ENCODE measurements around the gene BUB1. TPM values are rescaled to one million over a fixed set of nuclear protein-coding genes. Genes with fewer than 3 reads are reported as not detected.

The BUB1 gene
- total RNA-seq, 2 experiments from 2014 or later: 125 to 180 TPM

GRCh38 chr2:110720547-110720946, 42.7 kb upstream of the BUB1 start:
- CTCF ChIA-PET (ENCODE audit: unreplicated experiment): no interaction called here

GRCh38 chr2:110718990-110719389, 41.1 kb upstream of the BUB1 start:
- ChIA-PET CTCF (ENCODE audit: unreplicated experiment) (no interaction called here), POLR2A (interaction anchor here (0.7 kb wide), 1 partner anchor 1387 kb away, joined by 3 read pairs; no protein-coding TSS in a partner anchor)
- Histone ChIP-seq H3K4me1 (ENCODE audit: insufficient read depth, low read length, poor library complexity, severe bottlenecking) (no peaks in the 10 kb centered on the region), H3K36me3 (ENCODE audit: insufficient read depth, low read length) (no peaks in the 10 kb centered on the region), H3K4me2 (ENCODE audit: low read length) (no peak overlapping the region), H2AFZ (ENCODE audit: low read length) (no peak overlapping the region), H3K4me3 (ENCODE audit: low read depth, low read length, poor library complexity, severe bottlenecking) (no peak overlapping the region), H3K27ac (ENCODE audit: low read depth, low read length, poor library complexity, severe bottlenecking) (no peak overlapping the region), H3K9me3 (ENCODE audit: low read length) (no peaks in the 10 kb centered on the region), H3K79me2 (ENCODE audit: insufficient read depth, low read depth, low read length) (no peaks in the 10 kb centered on the region), H4K20me1 (ENCODE audit: insufficient read depth, low read length) (no peaks in the 10 kb centered on the region), H3K9me2 (ENCODE audit: insufficient read depth, low read length) (no peaks in the 10 kb centered on the region)
- no peak for DNase-seq (ENCODE audit: low spot score)
- no peak for TF ChIP-seq EZH2phosphoT487 (IDR thresholded peaks at IDR 0.05; ENCODE audit: borderline replicate concordance, low read depth, low read length)
- TF ChIP-seq, protein P1, sequence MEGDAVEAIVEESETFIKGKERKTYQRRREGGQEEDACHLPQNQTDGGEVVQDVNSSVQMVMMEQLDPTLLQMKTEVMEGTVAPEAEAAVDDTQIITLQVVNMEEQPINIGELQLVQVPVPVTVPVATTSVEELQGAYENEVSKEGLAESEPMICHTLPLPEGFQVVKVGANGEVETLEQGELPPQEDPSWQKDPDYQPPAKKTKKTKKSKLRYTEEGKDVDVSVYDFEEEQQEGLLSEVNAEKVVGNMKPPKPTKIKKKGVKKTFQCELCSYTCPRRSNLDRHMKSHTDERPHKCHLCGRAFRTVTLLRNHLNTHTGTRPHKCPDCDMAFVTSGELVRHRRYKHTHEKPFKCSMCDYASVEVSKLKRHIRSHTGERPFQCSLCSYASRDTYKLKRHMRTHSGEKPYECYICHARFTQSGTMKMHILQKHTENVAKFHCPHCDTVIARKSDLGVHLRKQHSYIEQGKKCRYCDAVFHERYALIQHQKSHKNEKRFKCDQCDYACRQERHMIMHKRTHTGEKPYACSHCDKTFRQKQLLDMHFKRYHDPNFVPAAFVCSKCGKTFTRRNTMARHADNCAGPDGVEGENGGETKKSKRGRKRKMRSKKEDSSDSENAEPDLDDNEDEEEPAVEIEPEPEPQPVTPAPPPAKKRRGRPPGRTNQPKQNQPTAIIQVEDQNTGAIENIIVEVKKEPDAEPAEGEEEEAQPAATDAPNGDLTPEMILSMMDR (conservative IDR thresholded peaks at IDR 0.05; ENCODE audit: low read length): no peak
- BruUV-seq (replicated peaks): no TSS peak
- intact Hi-C loops (cut with micrococcal nuclease; ENCODE audit: unreplicated experiment): no loop called here

More at GRCh38 chr2:110720547-110720946, 42.7 kb upstream of the BUB1 start:
- H3K9me3 ChIP-seq (ENCODE audit: low read length): no peaks in the 10 kb centered on the region
- POLR2A ChIA-PET: interaction anchor here (0.6 kb wide), 1 partner anchor 338 kb away, joined by 3 read pairs; no protein-coding TSS in a partner anchor
- no peaks in the 10 kb centered on the region for H3K9me2 ChIP-seq (ENCODE audit: insufficient read depth, low read length)
- no peaks in the 10 kb centered on the region for H3K79me2 ChIP-seq (ENCODE audit: insufficient read depth, low read depth, low read length)
- no peak for DNase-seq (ENCODE audit: low spot score)
- TF ChIP-seq, protein P1 (conservative IDR thresholded peaks at IDR 0.05; ENCODE audit: low read length): no peak
- TF ChIP-seq EZH2phosphoT487 (IDR thresholded peaks at IDR 0.05; ENCODE audit: borderline replicate concordance, low read depth, low read length): no peak
- no peaks in the 10 kb centered on the region for H3K4me1 ChIP-seq (ENCODE audit: insufficient read depth, low read length, poor library complexity, severe bottlenecking)
- no peaks in the 10 kb centered on the region for H3K36me3 ChIP-seq (ENCODE audit: insufficient read depth, low read length)
- no peak overlapping the region for H3K27ac ChIP-seq (ENCODE audit: low read depth, low read length, poor library complexity, severe bottlenecking)
- no peak overlapping the region for H3K4me3 ChIP-seq (ENCODE audit: low read depth, low read length, poor library complexity, severe bottlenecking)
- no TSS peak for BruUV-seq (replicated peaks)
- no peaks in the 10 kb centered on the region for H4K20me1 ChIP-seq (ENCODE audit: insufficient read depth, low read length)
- no peak overlapping the region for H2AFZ ChIP-seq (ENCODE audit: low read length)
- no peak overlapping the region for H3K4me2 ChIP-seq (ENCODE audit: low read length)
- intact Hi-C loops (cut with micrococcal nuclease; ENCODE audit: unreplicated experiment): no loop called here

GRCh38 chr2:110718382-110718781, 40.5 kb upstream of the BUB1 start:
- POLR2A ChIA-PET: interaction anchor here (0.6 kb wide), 1 partner anchor 41 kb away, joined by 3 read pairs; no protein-coding TSS in a partner anchor
- no peak for DNase-seq (ENCODE audit: low spot score)

More at GRCh38 chr2:110718382-110718781, 40.5 kb upstream of the BUB1 start:
- CTCF ChIA-PET (ENCODE audit: unreplicated experiment): no interaction called here
- H3K79me2 ChIP-seq (ENCODE audit: insufficient read depth, low read depth, low read length): no peaks in the 10 kb centered on the region
- no peak overlapping the region for H2AFZ ChIP-seq (ENCODE audit: low read length)
- H3K9me3 ChIP-seq (ENCODE audit: low read length): no peaks in the 10 kb centered on the region
- H3K4me3 ChIP-seq (ENCODE audit: low read depth, low read length, poor library complexity, severe bottlenecking): no peak overlapping the region
- no peak overlapping the region for H3K4me2 ChIP-seq (ENCODE audit: low read length)
- no peaks in the 10 kb centered on the region for H3K36me3 ChIP-seq (ENCODE audit: insufficient read depth, low read length)
- no TSS peak for BruUV-seq (replicated peaks)
- TF ChIP-seq EZH2phosphoT487 (IDR thresholded peaks at IDR 0.05; ENCODE audit: borderline replicate concordance, low read depth, low read length): no peak
- H3K27ac ChIP-seq (ENCODE audit: low read depth, low read length, poor library complexity, severe bottlenecking): no peak overlapping the region
- no peaks in the 10 kb centered on the region for H4K20me1 ChIP-seq (ENCODE audit: insufficient read depth, low read length)
- intact Hi-C loops (cut with micrococcal nuclease; ENCODE audit: unreplicated experiment): no loop called here
- H3K4me1 ChIP-seq (ENCODE audit: insufficient read depth, low read length, poor library complexity, severe bottlenecking): no peaks in the 10 kb centered on the region
- H3K9me2 ChIP-seq (ENCODE audit: insufficient read depth, low read length): no peaks in the 10 kb centered on the region
